ENCODE data around the gene MYMK.

Gene MYMK

DNA sequence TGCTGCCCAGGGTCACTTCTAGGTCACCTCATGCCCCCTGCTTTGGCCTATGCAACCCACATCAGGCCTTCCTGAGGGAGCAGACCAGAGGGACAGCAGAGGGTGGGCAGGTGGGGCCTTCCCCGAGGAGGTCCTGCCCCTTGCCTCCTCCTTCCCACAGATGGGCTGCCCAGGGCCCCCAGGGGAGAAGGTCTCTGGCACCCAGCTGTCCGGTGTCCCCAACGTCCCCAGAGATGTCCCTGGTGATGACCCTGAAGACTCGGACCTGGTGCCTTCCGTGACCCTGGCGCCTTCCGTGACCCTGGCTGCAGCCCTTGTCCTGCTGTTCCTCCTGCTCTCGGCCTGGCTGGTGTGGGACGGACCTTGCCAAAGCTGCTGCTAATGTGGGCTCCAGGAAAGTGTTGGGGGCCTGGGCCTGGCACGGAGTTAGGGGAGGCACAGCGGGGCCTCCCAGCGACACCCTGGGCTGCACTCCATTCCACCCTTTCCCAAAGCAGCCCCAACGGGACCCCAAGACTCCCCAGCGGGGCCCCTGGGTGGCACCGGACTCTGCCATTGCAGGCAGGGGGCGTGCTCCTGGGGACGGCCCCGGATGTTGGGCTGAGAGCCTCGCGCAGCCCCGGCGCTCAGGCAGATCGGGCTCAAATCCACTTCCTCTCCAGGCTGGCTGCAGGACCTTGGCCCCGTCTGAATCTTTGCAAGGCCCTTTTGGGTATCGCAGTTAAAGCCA lies 39.1 kb downstream of the MYMK start:
- DNase-seq (ENCODE audit: low read depth in 2 of 2): no peak

GRCh38 chr9:133484671-133485437 lies 39.9 kb downstream of the MYMK start:
- no peak for DNase-seq (ENCODE audit: low read depth in 2 of 2)

GRCh38 chr9:133483611-133484010 lies 41.1 kb downstream of the MYMK start:
- no peak for DNase-seq (ENCODE audit: low read depth in 2 of 2)

GRCh38 chr9:133478851-133479711 lies 45.7 kb downstream of the MYMK start, which contains the start of gene SLC2A6:
TSS of gene SLC2A6 (minus strand) at chr9:133479099. CDS start at chr9:133479059, 40 bp downstream.
- peak; percentile 23 to 24 for DNase-seq (ENCODE audit: low read depth in 2 of 2)

DNA sequence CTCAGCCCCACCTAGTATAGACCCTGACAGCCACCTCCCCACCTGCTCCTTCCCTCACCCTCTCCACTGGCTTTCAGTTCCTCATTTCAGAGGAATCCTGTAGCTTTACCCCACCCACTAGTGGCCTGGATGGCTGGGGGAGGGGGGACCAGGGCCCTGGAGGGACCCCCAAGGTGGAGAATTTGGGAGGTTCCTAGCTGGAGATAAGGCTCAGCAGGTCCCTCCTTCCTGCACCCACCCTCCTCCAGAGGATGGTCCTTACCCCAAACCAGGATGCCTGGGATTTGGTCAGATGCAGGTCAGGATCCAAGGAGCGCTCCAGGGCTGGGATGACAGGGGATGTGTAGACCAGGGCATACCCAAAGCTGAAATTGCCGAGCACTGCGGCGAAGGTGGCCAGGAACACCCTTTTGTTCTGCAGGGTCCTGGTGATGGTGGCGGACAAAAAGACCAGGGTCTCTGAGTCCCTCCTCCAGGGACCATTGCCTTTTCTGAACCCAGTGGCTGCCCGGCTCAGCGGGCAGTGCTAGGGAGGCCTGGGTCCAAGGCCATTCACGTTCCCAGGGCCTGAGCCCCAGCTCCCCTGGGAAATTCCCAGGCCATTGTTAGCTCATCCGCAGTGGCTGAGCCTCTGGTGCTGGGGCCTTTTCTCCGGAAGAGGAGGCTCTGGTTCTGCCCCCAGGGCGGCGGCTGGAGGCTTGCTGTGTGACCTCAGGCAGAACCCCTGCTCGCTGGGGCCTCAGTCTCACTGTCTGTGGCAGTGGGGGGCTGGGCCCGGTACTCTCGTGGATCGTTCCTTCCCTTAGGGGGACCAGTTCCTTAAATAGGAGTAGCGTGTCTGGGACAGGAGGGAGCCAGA lies 46.5 kb downstream of the MYMK start:
- DNase-seq (ENCODE audit: low read depth in 2 of 2): no peak

DNA sequence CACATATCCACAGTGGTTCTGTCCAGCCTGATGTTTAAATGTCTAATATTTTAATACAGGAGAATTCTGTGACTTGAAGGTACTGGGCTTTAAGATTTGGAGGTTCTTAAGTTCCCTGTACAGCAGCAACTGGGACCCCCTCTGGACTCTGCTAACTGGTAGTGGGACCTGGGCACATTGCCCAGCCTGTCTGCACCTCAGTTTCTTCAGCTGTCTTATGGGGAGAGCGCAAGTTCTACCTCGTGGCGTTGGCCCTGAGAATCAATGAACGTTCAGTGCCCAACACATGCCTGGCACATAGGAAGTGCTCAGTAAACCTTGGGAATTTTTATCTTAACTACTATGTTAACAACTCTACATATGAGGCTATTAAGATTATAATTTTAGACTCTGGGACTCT lies 47.3 kb downstream of the MYMK start:
- no peak for DNase-seq (ENCODE audit: low read depth in 2 of 2)

GRCh38 chr9:133476941-133477340 lies 47.8 kb downstream of the MYMK start:
- DNase-seq (ENCODE audit: low read depth in 2 of 2): no peak

DNA sequence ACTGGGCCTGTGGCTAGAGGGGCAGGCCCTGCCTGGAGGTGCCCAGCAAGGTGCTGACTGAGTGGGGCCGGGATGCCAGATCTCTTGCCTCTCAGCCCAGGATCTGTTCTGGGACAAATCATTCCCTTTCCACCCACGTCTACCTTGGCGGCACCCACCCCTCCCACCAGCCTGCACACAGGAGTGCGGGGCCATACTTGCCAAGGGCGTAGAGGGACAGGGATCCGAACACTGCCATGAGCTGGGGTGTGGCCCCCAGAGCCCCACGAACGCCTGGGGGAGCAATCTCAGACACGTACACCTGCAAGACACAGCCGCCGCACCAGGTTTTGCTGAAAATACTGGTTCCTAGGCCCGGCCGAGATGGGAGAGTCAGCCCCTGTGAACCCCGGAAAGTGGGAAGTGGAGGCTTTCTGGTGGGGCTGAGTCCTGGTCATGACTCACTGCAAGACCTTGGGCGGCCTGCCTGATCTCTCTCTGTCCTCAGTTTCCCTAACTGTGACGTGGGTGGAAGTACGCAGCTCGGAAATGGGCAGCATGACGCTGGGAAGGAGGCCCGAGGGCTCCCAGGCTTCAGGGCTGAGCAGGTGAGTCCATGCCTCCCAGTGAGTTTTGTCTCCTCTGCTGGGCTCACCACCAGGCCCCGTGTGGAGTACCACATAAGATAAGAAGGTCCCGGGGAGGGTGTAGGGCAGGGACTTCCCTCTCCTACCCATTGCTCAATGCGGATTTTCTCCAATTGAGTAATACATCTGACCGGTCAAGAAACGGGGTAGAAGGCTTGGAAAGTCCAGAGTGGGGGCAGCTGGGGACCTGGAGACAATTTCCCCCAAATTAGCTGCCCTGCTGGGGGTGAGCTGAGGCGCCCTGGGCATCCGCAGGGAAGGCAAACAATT lies 48.5 kb downstream of the MYMK start:
- no peak for DNase-seq (ENCODE audit: low read depth in 2 of 2)

- no peak for DNase-seq (ENCODE audit: low read depth in 2 of 2)
These were observed 49.3 kb downstream of the MYMK start for GRCh38 chr9:133475292-133476012.

DNA sequence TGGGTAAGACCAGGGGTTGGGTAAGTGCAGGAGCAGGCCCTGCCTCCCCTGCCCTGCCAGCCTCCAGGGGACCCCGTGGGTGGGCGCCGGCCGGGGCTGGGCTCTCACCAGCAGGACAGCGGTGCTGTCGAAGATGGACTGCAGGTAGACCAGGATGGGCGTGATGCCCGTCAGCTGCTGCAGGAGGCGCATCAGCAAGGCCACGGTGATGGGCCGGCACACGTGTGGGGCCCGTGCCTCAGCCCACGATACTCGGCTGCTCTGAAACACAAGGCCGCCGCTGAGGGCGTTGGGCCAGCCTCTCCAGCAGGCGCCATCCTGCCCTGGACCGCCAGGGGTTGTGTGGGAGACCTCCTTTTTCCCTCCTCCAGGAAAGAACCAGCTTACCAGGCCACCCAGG lies 49.9 kb downstream of the MYMK start:
- DNase-seq (ENCODE audit: low read depth in 2 of 2): no peak

DNA sequence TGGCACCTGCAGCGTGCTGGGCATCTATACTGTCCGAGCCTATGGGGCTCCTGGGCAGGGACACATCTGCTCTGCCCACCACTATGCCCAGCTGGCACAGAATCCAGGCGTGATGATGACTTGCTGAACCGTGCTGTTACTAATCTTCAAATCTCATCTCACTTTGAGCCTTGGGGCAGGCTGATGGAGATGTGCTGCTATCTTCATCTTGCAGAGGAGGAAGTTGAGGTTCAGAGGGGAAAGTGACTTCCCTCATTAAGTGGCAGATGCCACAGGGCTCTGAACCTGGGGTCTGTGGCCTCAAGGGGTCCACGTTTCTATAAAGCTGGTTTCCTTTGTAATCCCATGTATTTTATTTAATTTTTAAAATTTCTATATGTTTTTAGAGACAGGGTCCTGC lies 50.5 kb downstream of the MYMK start:
- no peak for DNase-seq (ENCODE audit: low read depth in 2 of 2)

- DNase-seq (ENCODE audit: low read depth in 2 of 2): no peak
These were observed 51.0 kb downstream of the MYMK start for GRCh38 chr9:133473743-133474142.

- DNase-seq (ENCODE audit: low read depth in 2 of 2): no peak
These were observed 51.9 kb downstream of the MYMK start for GRCh38 chr9:133472753-133473378.

DNA sequence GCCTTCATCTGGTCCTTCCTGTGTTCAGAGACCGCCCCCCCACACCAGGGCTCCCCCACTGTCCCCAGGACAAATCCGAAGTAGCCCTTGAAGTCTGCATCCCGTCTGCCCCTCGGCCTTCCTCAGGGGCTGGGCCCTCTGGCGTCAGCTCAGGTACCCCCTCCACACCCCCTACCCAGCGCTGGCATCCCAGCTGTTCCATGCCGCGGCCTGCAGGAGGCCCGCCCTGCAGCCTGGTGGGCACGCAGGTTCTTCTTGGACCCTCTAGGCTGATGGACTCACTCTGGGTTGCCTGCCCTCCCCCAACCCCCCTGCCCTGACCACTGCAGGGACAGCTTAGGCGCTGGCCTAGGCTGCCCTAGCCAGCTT lies 52.5 kb downstream of the MYMK start:
- DNase-seq (ENCODE audit: low read depth in 2 of 2): no peak

- no peak for DNase-seq (ENCODE audit: low read depth in 2 of 2)
These were observed 53.0 kb downstream of the MYMK start for GRCh38 chr9:133471551-133472276.

GRCh38 chr9:133470988-133471387 lies 53.8 kb downstream of the MYMK start:
- no peak for DNase-seq (ENCODE audit: low read depth in 2 of 2)

GRCh38 chr9:133470427-133470924 lies 54.3 kb downstream of the MYMK start:
- no peak for DNase-seq (ENCODE audit: low read depth in 2 of 2)

- no peak for DNase-seq (ENCODE audit: low read depth in 2 of 2)
These were observed 55.9 kb downstream of the MYMK start for GRCh38 chr9:133468777-133469421.

Data from fibroblast of skin of left biceps (primary cell).